K562 (cell line): ENCODE data around the gene SLC4A11. TPM values are rescaled to one million over a fixed set of nuclear protein-coding genes. Genes with fewer than 3 reads are reported as not detected.

Experiments used
- ATAC-seq: fragments of 200-7000 bp; cut with Tn5 transposase; 3 replicates; pipeline ENCODE4 v1.9.1; 2020; ENCODE audit warnings: moderate library complexity
- BruUV-seq: library from RNA; stranded (reverse); fragments of 400-500 nt; replicated peaks from 2 replicates; lab custom pipeline; 2021; lab: Mats Ljungman, UMichigan
- CTCF ChIA-PET: fragments of 300-600 bp; formaldehyde crosslinking; extraction: SDS; loops from one replicate; lab custom pipeline; 2021; ENCODE audit warnings: low intra/inter-chr PET ratio; lab: Yijun Ruan, JAX
- POLR2A ChIA-PET: fragments of 300-600, 350-650 bp; sonication (Branson Sonifier 250); formaldehyde crosslinking; extraction: SDS; loops from one replicate; lab custom pipeline; 2021; ENCODE audit warnings: antibody characterized with exemption, inconsistent platforms; lab: Yijun Ruan, JAX
- DNase-seq, 4 experiments: peaks; one replicate each; pipeline versions ENCODE4 v3.0.0 to v3.0.0-alpha.2; 2011 to 2018; ENCODE audit warnings: low spot score in 3 of 4, mixed read lengths in 3 of 4; ENCODE audit errors: extremely low read depth in 1 of 4
- FAIRE-seq: peaks from 2 replicates; lab custom pipeline; 2011; peaks lifted over from hg19 to GRCh38; lab: Jason Lieb, UNC
- H2AFZ ChIP-seq: 2 replicates; pipeline ENCODE4 v1.6.0; 2011; ENCODE audit warnings: low read depth, low read length, control low read depth, inconsistent platforms
- H3K27ac ChIP-seq: fragments of 200-600 bp; 3 replicates; pipeline ENCODE4 v1.8.0; 2011; ENCODE audit warnings: low read depth, mild to moderate bottlenecking, control low read depth, inconsistent platforms, low read length, moderate library complexity, mixed read lengths; ENCODE audit errors: extremely low read depth
- H3K27me3 ChIP-seq, 2 experiments: fragments of 300-600 bp in 1 of 2; 2 replicates in 1 of 2; 3 replicates in 1 of 2; pipeline versions ENCODE4 v1.6.0 to v1.8.0; 2011; ENCODE audit warnings: inconsistent platforms in 2 of 2, low read length in 2 of 2, mild to moderate bottlenecking in 1 of 2, mixed read lengths in 1 of 2, moderate library complexity in 1 of 2; ENCODE audit not compliant: control insufficient read depth in 2 of 2, insufficient read depth in 2 of 2
- H3K36me3 ChIP-seq: fragments of 300-600 bp; 3 replicates; pipeline ENCODE4 v1.8.0; 2011; ENCODE audit warnings: mild to moderate bottlenecking, low read length, inconsistent platforms; ENCODE audit not compliant: control insufficient read depth, insufficient read depth
- H3K4me1 ChIP-seq, 2 experiments: fragments of 200-600 bp in 1 of 2; replicated peaks in 1 of 2; 2 replicates in 1 of 2; 3 replicates in 1 of 2; pipeline versions ENCODE4 v1.5.1 to v1.8.0; 2011; ENCODE audit warnings: inconsistent platforms in 2 of 2, low read length in 2 of 2, mild to moderate bottlenecking in 1 of 2, mixed read lengths in 1 of 2, moderate library complexity in 1 of 2; ENCODE audit not compliant: control insufficient read depth in 2 of 2, insufficient read depth in 2 of 2
- H3K4me2 ChIP-seq: 2 replicates; pipeline ENCODE4 v1.6.1; 2011; ENCODE audit warnings: low read length, control low read depth, inconsistent platforms, mixed read lengths; ENCODE audit not compliant: insufficient read depth
- H3K4me3 ChIP-seq: fragments of 200-600 bp; sonication (generic), shearing (Covaris generic); 2 replicates; pipeline ENCODE4 v1.5.1; 2016; ENCODE audit warnings: control low read depth, inconsistent platforms
- H3K79me2 ChIP-seq: fragments of 200-600 bp; 3 replicates; pipeline ENCODE4 v1.8.0; 2011; ENCODE audit warnings: low read length, inconsistent platforms; ENCODE audit not compliant: control insufficient read depth, insufficient read depth
- H3K9ac ChIP-seq, 2 experiments: 2 replicates each; pipeline versions ENCODE4 v1.6.0 to v1.6.1; 2011; ENCODE audit warnings: low read depth in 2 of 2, low read length in 2 of 2, control low read depth in 1 of 2, inconsistent platforms in 1 of 2, mild to moderate bottlenecking in 1 of 2, mixed read lengths in 1 of 2; ENCODE audit not compliant: insufficient read depth in 1 of 2
- H3K9me1 ChIP-seq: one replicate; pipeline ENCODE4 v1.6.0; 2011; ENCODE audit warnings: inconsistent platforms, mild to moderate bottlenecking, low read length, moderate library complexity; ENCODE audit not compliant: control insufficient read depth, insufficient read depth
- H3K9me3 ChIP-seq: replicated peaks from 2 replicates; pipeline ENCODE4 v1.5.1; 2011; ENCODE audit warnings: low read depth, low read length, inconsistent platforms; ENCODE audit not compliant: control insufficient read depth, insufficient read depth
- H4K20me1 ChIP-seq: replicated peaks from 2 replicates; pipeline ENCODE4 v1.6.1; 2011; ENCODE audit warnings: low read length, inconsistent platforms, mixed read lengths; ENCODE audit not compliant: control insufficient read depth, insufficient read depth
- CBFA2T2 ChIP-seq: fragments of 450-650 bp; conservative IDR thresholded peaks from 2 replicates; pipeline ENCODE4 v1.6.1; 2017; ENCODE audit warnings: mild to moderate bottlenecking
- CBX5 ChIP-seq: IDR thresholded peaks from 2 replicates; pipeline ENCODE4 v1.6.1; 2014; ENCODE audit warnings: low read depth, borderline replicate concordance
- FOXM1 ChIP-seq, 2 experiments: fragments of 450-650 bp in 1 of 2; sonication (generic) in 1 of 2; formaldehyde crosslinking in 1 of 2; IDR thresholded peaks; 2 replicates each; pipeline versions ENCODE4 v1.6.1 to v1.9.0; 2017 to 2022; ENCODE audit warnings: low read depth in 2 of 2, mild to moderate bottlenecking in 2 of 2, missing genetic modification reagents in 1 of 2, moderate library complexity in 1 of 2
- HLTF ChIP-seq: fragments of 450-650 bp; IDR thresholded peaks from 2 replicates; pipeline ENCODE4 v1.6.1; 2016
- NR1H2 ChIP-seq: sonication (generic); formaldehyde crosslinking; IDR thresholded peaks from 2 replicates; pipeline ENCODE4 v1.4.0; 2020; ENCODE audit warnings: mild to moderate bottlenecking, missing genetic modification reagents
- SAFB ChIP-seq: fragments of 200-400 bp; formaldehyde crosslinking; IDR thresholded peaks from 2 replicates; pipeline ENCODE4 v1.6.1; 2017; ENCODE audit warnings: low read depth, low read length, borderline replicate concordance
- SUPT5H ChIP-seq: fragments of 450-650 bp; IDR thresholded peaks from 2 replicates; pipeline ENCODE4 v1.6.1; 2016
- TAF1 ChIP-seq: IDR thresholded peaks from 2 replicates; pipeline ENCODE4 v1.6.1; 2011; ENCODE audit warnings: mild to moderate bottlenecking, low read length, moderate library complexity; ENCODE audit not compliant: insufficient read depth, control insufficient read depth, severe bottlenecking; ENCODE audit errors: extremely low read depth
- ZFP1 ChIP-seq: fragments of 450-650 bp; formaldehyde crosslinking; IDR thresholded peaks from 2 replicates; pipeline ENCODE4 v1.4.0; 2020; ENCODE audit warnings: mild to moderate bottlenecking, mixed read lengths
- ZNF41 ChIP-seq: fragments of 250-450 bp; sonication (Bioruptor Pico); conservative IDR thresholded peaks from 2 replicates; pipeline ENCODE4 v1.4.0; 2020; ENCODE audit warnings: mild to moderate bottlenecking
- ZNF668 ChIP-seq: fragments of 250-450 bp; sonication (Bioruptor Pico); IDR thresholded peaks from 2 replicates; pipeline ENCODE4 v1.8.0; 2022; ENCODE audit warnings: mild to moderate bottlenecking, inconsistent platforms
- ZNF699 ChIP-seq: fragments of 250-450 bp; sonication (Bioruptor Pico); IDR thresholded peaks from 2 replicates; pipeline ENCODE4 v1.8.0; 2021; ENCODE audit warnings: mild to moderate bottlenecking, moderate library complexity; ENCODE audit not compliant: insufficient replicate concordance
- ZNF76 ChIP-seq: fragments of 250-450 bp; sonication (Bioruptor Pico); IDR thresholded peaks from 2 replicates; pipeline ENCODE4 v1.4.0; 2020; ENCODE audit warnings: mild to moderate bottlenecking, moderate library complexity, borderline replicate concordance
- WGBS: fragments of 100-300 bp; shearing (Covaris generic); methylation state at CpG from one replicate; pipeline ENCODE4 v1.1.6; 2016; ENCODE audit warnings: low coverage, mixed read lengths; ENCODE audit not compliant: insufficient coverage; ENCODE audit errors: missing lambda C conversion rate; 5-methylcytosine and 5-hydroxymethylcytosine counted together
- in situ Hi-C: fragments of 300-500 bp; cut with MboI; formaldehyde crosslinking; loops from 4 replicates; pipeline ENCODE4 v1.15.0; 2018; ENCODE audit warnings: inconsistent platforms, mixed read lengths
- intact Hi-C: fragments of 100-400 bp; cut with micrococcal nuclease; formaldehyde crosslinking; loops from 2 replicates; pipeline ENCODE4 v1.14.2; 2022
- polyA plus RNA-seq, 8 experiments: library from polyadenylated mRNA; depleted of rRNA in 4 of 8; stranded (reverse) in 5 of 8; unstranded in 3 of 8; fragments of >200 nt; fragmentation: Nextera tagmentation in 2 of 8; fragmentation: Illumina TruSeq in 1 of 8; extraction: Ambion mirVana in 2 of 8; extraction: Trizol in 1 of 8; gene quantifications; 2 replicates each; pipeline versions ENCODE4 v1.2.1 to v1.2.3, GENCODE V29; 2011 to 2014; ENCODE audit warnings: inconsistent platforms in 1 of 8, missing spikeins in 1 of 8
- total RNA-seq, 7 experiments: library from RNA; depleted of rRNA in 6 of 7; stranded (reverse); fragments of >200 nt in 6 of 7; fragmentation: Illumina TruSeq in 2 of 7; extraction: Trizol in 2 of 7; gene quantifications; 2 replicates each; pipeline versions ENCODE4 v1.2.1 to v1.2.3, GENCODE V29; 2011 to 2021; ENCODE audit warnings: low replicate concordance in 1 of 7
- TF ChIP-seq, protein P1 (sequence below): sonication (generic); formaldehyde crosslinking; IDR thresholded peaks from 2 replicates; pipeline ENCODE4 v1.8.0; 2022; ENCODE audit warnings: missing genetic modification reagents, mild to moderate bottlenecking, moderate library complexity, borderline replicate concordance
- TF ChIP-seq, protein P2 (sequence below): fragments of 450-650 bp; formaldehyde crosslinking; IDR thresholded peaks from 2 replicates; pipeline ENCODE4 v1.4.0; 2020; ENCODE audit warnings: mild to moderate bottlenecking, moderate library complexity
- TF ChIP-seq, protein P3 (sequence below): IDR thresholded peaks from 2 replicates; pipeline ENCODE4 v1.6.1; 2016; ENCODE audit warnings: missing genetic modification characterization, missing compliant biosample characterization
- TF ChIP-seq, protein P4 (sequence below): sonication (generic); formaldehyde crosslinking; IDR thresholded peaks from 2 replicates; pipeline ENCODE4 v1.8.1; 2023; ENCODE audit warnings: mild to moderate bottlenecking, missing genetic modification reagents

Gene SLC4A11
- total and polyA plus RNA-seq, 9 of the 15 experiments (the other 6 are each of a cell fraction or from before 2014, with no cell fraction given), result 0.10 to 2.0 (median 0.20) TPM

DNA sequence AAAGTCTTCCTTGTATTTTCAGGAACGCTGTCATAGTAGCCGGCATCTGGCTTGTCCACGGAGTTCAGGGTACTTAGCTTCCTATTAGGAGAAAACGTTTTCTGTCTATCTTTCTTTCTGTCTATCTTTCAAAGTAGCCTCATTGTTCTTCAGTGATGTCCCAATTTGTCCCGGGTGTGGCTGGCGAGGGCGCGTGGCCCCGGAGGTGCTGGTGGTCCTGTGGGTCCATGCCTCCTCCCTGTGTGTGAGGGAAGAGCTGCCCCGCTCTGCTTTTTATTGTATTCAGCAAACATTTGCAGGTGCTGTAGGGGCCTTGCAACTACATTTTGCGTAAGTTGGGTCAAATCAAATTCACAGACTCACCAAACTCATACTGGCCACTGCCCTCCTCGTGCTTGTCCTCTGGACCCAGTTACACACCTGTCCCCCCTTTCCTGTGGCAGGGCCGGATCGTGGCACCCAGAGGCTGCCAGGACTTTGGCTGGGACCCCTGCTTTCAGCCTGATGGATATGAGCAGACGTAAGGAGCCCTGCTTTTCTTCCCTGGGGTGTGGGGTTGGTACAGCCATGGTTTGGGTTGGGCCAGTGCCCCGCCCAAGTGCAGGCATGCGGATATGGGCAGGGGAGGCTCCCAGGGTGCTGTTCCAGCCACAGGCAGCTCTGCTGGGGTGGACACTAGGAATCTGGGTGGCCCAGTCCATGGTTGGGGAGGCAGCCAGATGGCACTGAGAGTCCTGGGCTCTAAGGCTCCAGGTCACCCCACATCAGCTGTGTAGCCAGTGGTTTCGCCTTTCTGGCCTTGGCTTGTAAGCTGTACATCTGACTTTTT is 17.4 kb downstream of the SLC4A11 start:
- POLR2A ChIA-PET, result no interaction called here
- H3K79me2 ChIP-seq, result no peaks in the 10 kb centered on the region
- TF ChIP-seq SAFB (no peak), CBX5 (no peak), TAF1 (no peak), FOXM1 (IDR thresholded peaks at IDR 0.05; ENCODE audit: low read depth) (no peak), FOXM1 (CRISPR knock-in tag; IDR thresholded peaks at IDR 0.05; ENCODE audit: low read depth) (no peak), NR1H2 (no peak), ZNF668 (CRISPR knock-in tag) (no peak), SUPT5H (no peak), ZNF41 (CRISPR knock-in tag) (no peak), CBFA2T2 (no peak), ZNF76 (no peak), ZFP1 (CRISPR knock-in tag) (no peak), HLTF (no peak), ZNF699 (CRISPR knock-in tag) (no peak)
- TF ChIP-seq, protein P1, sequence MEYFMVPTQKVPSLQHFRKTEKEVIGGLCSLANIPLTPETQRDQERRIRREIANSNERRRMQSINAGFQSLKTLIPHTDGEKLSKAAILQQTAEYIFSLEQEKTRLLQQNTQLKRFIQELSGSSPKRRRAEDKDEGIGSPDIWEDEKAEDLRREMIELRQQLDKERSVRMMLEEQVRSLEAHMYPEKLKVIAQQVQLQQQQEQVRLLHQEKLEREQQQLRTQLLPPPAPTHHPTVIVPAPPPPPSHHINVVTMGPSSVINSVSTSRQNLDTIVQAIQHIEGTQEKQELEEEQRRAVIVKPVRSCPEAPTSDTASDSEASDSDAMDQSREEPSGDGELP (CRISPR knock-in tag), result no peak
- TF ChIP-seq, protein P2, sequence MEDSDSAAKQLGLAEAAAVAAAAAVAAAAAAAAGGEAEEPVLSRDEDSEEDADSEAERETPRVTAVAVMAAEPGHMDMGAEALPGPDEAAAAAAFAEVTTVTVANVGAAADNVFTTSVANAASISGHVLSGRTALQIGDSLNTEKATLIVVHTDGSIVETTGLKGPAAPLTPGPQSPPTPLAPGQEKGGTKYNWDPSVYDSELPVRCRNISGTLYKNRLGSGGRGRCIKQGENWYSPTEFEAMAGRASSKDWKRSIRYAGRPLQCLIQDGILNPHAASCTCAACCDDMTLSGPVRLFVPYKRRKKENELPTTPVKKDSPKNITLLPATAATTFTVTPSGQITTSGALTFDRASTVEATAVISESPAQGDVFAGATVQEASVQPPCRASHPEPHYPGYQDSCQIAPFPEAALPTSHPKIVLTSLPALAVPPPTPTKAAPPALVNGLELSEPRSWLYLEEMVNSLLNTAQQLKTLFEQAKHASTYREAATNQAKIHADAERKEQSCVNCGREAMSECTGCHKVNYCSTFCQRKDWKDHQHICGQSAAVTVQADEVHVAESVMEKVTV (CRISPR knock-in tag), result no peak
- TF ChIP-seq, protein P3, sequence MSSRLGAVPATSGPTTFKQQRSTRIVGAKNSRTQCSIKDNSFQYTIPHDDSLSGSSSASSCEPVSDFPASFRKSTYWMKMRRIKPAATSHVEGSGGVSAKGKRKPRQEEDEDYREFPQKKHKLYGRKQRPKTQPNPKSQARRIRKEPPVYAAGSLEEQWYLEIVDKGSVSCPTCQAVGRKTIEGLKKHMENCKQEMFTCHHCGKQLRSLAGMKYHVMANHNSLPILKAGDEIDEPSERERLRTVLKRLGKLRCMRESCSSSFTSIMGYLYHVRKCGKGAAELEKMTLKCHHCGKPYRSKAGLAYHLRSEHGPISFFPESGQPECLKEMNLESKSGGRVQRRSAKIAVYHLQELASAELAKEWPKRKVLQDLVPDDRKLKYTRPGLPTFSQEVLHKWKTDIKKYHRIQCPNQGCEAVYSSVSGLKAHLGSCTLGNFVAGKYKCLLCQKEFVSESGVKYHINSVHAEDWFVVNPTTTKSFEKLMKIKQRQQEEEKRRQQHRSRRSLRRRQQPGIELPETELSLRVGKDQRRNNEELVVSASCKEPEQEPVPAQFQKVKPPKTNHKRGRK (tag), result no peak
- TF ChIP-seq, protein P4, sequence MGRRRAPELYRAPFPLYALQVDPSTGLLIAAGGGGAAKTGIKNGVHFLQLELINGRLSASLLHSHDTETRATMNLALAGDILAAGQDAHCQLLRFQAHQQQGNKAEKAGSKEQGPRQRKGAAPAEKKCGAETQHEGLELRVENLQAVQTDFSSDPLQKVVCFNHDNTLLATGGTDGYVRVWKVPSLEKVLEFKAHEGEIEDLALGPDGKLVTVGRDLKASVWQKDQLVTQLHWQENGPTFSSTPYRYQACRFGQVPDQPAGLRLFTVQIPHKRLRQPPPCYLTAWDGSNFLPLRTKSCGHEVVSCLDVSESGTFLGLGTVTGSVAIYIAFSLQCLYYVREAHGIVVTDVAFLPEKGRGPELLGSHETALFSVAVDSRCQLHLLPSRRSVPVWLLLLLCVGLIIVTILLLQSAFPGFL (CRISPR knock-in tag), result no peak
- TF ChIP-seq, all 486 proteins: peak for 0
- H3K36me3 ChIP-seq, result peaks cover 49% of the 10 kb centered on the region; the same call in 2 of the 3 replicates
- no peak for DNase-seq
- CTCF ChIA-PET, result no interaction called here
- intact Hi-C loops (no loop called here), in situ Hi-C loops (no loop called here)
- ATAC-seq, result no peak
- no peak overlapping the region for H3K27ac ChIP-seq
- H3K27me3 ChIP-seq, result no peaks in the 10 kb centered on the region
- H3K4me3 ChIP-seq, result no peak overlapping the region
- no TSS peak for BruUV-seq
- WGBS, result 80% methylated on average over 12 of the region's 18 CpGs
- H2AFZ ChIP-seq, result no peak overlapping the region
- H3K4me1 ChIP-seq, result peaks cover 6 to 19% of the 10 kb centered on the region in 2 experiments; a peak in 4 of 5 replicates
- FAIRE-seq, result no peak
- H3K9ac ChIP-seq, result no peak overlapping the region
- no peaks in the 10 kb centered on the region for H4K20me1 ChIP-seq
- no peaks in the 10 kb centered on the region for H3K9me1 ChIP-seq
- no peak overlapping the region for H3K4me2 ChIP-seq
- no peaks in the 10 kb centered on the region for H3K9me3 ChIP-seq
